Non-pigmented ciliary epithelial cell (primary cell): Measurements from ENCODE around the gene CENPB.
"Not testable (repeated sequence)": the region's sequence is repeated elsewhere in the genome, so short reads cannot be mapped to it uniquely, and the experiment has no call there.

ENCODE experiments used
- DNase-seq: peaks from one replicate; pipeline ENCODE4 v3.0.0-alpha.2; 2010; ENCODE audit warnings: low read depth

Gene CENPB

GRCh38 chr20:3811467-3812258 is 25.1 kb upstream of the CENPB start:
- DNase-seq, result no peak

GRCh38 chr20:3808544-3808943 is 22.0 kb upstream of the CENPB start:
- DNase-seq, result no peak

GRCh38 chr20:3804781-3805180 is 18.2 kb upstream of the CENPB start:
- DNase-seq, result no peak

- DNase-seq, result no peak
Measured at GRCh38 chr20:3804254-3804751, 17.8 kb upstream of the CENPB start.

GRCh38 chr20:3803854-3804253 is 17.3 kb upstream of the CENPB start:
- no peak for DNase-seq

- DNase-seq, result no peak
Measured at GRCh38 chr20:3803289-3803688, 16.7 kb upstream of the CENPB start.

GRCh38 chr20:3802524-3803239 is 16.1 kb upstream of the CENPB start:
- DNase-seq, result no peak

GRCh38 chr20:3801846-3802245 is 15.3 kb upstream of the CENPB start:
- no peak for DNase-seq

GRCh38 chr20:3801299-3801698 is 14.8 kb upstream of the CENPB start:
- no peak for DNase-seq

GRCh38 chr20:3800878-3801260 is 14.3 kb upstream of the CENPB start:
- no peak for DNase-seq

- DNase-seq, result no peak
Measured at GRCh38 chr20:3800256-3800877, 13.8 kb upstream of the CENPB start.

GRCh38 chr20:3798908-3799248 is 12.3 kb upstream of the CENPB start:
- no peak for DNase-seq

- no peak for DNase-seq
Measured at GRCh38 chr20:3798373-3798768, 11.8 kb upstream of the CENPB start.

- no peak for DNase-seq
Measured at GRCh38 chr20:3797592-3798372, 11.2 kb upstream of the CENPB start.

- no peak for DNase-seq
Measured at GRCh38 chr20:3797226-3797545, 10.6 kb upstream of the CENPB start.

GRCh38 chr20:3796477-3797225 is 10.1 kb upstream of the CENPB start:
- no peak for DNase-seq

GRCh38 chr20:3795511-3796468 is 9.2 kb upstream of the CENPB start, which contains the start of gene CDC25B:
CDC25B (plus strand) TSS chr20:3796310; CDS start chr20:3796532, 222 bp downstream.
- DNase-seq, result no peak

- DNase-seq, result no peak
Measured at GRCh38 chr20:3794701-3795420, 8.3 kb upstream of the CENPB start.

- not testable (repeated sequence) for DNase-seq
Measured at GRCh38 chr20:3794168-3794567, 7.6 kb upstream of the CENPB start.

GRCh38 chr20:3789201-3789600 is 2.7 kb upstream of the CENPB start:
- DNase-seq, result not testable (repeated sequence)
